Mucosa of rectum (tissue), 2 donors: ENCODE results near the gene SOX6.

Source experiments
- H3K27ac ChIP-seq, 2 donors: one replicate each; pipeline ENCODE4 v1.7.0; 2013; ENCODE audit warnings: inconsistent platforms in 2 of 2, low read depth in 2 of 2, low read length in 2 of 2
- H3K27me3 ChIP-seq, 2 donors: one replicate each; pipeline ENCODE4 v1.7.0; 2013; ENCODE audit warnings: low read length in 2 of 2; ENCODE audit not compliant: control insufficient read depth in 2 of 2, insufficient read depth in 2 of 2
- H3K36me3 ChIP-seq, 2 donors: one replicate each; pipeline ENCODE4 v1.7.0; 2013; ENCODE audit warnings: low read length in 2 of 2; ENCODE audit not compliant: control insufficient read depth in 2 of 2, insufficient read depth in 2 of 2
- H3K4me1 ChIP-seq, 2 donors: one replicate each; pipeline ENCODE4 v1.7.0; 2013; ENCODE audit warnings: low read length in 2 of 2, mild to moderate bottlenecking in 1 of 2; ENCODE audit not compliant: control insufficient read depth in 2 of 2, insufficient read depth in 2 of 2
- H3K4me3 ChIP-seq, 2 donors: one replicate each; pipeline ENCODE4 v1.7.0; 2013; ENCODE audit warnings: low read length in 2 of 2
- H3K9ac ChIP-seq, 2 donors: one replicate each; pipeline ENCODE4 v1.7.0; 2013; ENCODE audit warnings: low read length in 2 of 2, low read depth in 1 of 2, mild to moderate bottlenecking in 1 of 2
- H3K9me3 ChIP-seq, 2 donors: one replicate each; pipeline ENCODE4 v1.7.0; 2013; ENCODE audit warnings: low read length in 2 of 2; ENCODE audit not compliant: control insufficient read depth in 2 of 2
- donor health status: healthy.
- donor health status: Normal muscosa, but diverticular disease.

Gene SOX6

DNA sequence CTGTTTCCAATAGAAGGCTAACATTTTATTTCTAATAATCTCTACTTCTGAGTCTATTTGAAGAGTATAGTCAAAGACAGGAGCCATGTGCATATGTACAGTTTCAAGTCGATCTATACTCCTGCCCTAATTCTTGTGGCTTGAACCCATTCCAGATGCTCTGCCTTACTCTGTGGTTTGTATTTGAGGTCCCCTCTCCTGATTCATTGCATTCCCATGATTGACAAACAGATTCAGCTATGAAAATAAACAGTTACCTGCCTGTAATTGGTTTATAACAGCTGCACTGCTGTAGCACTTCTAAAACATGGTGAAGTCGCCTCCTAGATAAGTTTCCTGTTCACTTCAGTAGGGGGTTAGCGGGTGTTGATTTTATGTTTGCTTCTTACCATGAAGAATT is 138.7 kb downstream of the SOX6 start:
- Histone ChIP-seq H3K9me3 (no peaks in the 10 kb centered on the region), H3K27me3 (no peaks in the 10 kb centered on the region), H3K4me1 (no peaks in the 10 kb centered on the region), H3K4me3 (no peak overlapping the region), H3K9ac (no peak overlapping the region), H3K27ac (no peak overlapping the region), H3K36me3 (no peaks in the 10 kb centered on the region)

DNA sequence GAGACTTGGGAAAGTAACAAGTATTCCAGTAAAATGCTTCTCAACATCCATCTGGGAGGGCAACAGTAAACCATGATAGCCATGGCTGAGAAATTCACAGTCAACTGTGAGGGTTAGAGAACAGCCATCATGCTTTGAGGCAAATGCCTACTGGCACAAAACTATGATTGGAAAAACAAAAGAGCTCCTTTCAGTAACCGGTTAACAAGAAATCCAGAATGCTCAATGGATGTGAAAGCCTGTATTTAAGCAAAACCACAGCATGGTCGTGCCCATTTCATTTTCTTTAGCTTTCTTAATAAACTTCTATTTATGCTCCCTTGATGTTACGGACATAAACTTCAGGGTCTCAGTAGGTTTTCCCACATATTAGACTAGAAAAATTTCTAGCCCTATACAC is 139.5 kb downstream of the SOX6 start:
- H3K4me3 ChIP-seq, result no peak overlapping the region
- no peaks in the 10 kb centered on the region for H3K36me3 ChIP-seq

DNA sequence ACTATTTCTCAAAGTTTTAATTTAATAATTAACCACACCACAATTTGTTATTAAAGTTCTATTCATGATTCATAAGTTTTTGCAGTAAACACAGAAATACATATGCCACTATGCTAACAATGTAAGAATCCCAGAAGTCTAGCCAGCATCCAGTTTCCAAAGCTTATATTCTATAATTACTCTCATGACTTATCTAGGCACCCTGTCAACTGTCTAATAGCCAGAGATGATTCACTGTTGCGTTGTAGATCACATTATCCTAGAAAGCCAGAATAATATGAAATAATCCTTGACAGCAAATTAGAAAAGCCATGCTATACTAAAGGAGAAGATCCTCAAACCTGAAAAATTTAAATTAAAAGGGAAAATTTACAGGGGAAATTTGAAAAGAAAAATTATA is 141.0 kb downstream of the SOX6 start:
- no peaks in the 10 kb centered on the region for H3K36me3 ChIP-seq
- no peak overlapping the region for H3K4me3 ChIP-seq
- H3K9ac ChIP-seq, result no peak overlapping the region
- no peak overlapping the region for H3K27ac ChIP-seq
- no peaks in the 10 kb centered on the region for H3K9me3 ChIP-seq
- H3K4me1 ChIP-seq, result no peaks in the 10 kb centered on the region
- H3K27me3 ChIP-seq, result no peaks in the 10 kb centered on the region

More for the DNA sequence above, 139.5 kb downstream of the SOX6 start:
- no peaks in the 10 kb centered on the region for H3K9me3 ChIP-seq
- no peaks in the 10 kb centered on the region for H3K4me1 ChIP-seq
- H3K9ac ChIP-seq, result no peak overlapping the region
- no peak overlapping the region for H3K27ac ChIP-seq
- H3K27me3 ChIP-seq, result no peaks in the 10 kb centered on the region

DNA sequence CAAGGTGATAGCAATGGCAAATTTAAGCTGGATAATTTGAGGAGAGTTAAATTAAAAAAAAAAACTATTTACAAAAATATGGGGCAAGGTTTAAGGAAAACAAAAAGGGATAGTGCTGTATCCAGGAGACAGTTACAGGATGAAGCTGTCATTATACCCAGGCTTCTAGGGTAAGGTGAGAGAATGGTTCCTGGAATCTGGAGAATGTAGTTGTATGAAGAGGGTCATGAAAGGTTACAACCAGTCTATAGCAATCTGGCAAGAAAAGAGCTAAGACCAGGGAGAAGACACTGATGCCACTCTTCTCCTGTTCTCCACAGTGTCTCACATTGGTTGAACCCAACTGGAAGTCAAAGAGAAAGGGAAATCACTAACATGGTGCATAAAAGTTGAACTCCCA is 144.9 kb downstream of the SOX6 start:
- Histone ChIP-seq H3K4me1 (no peaks in the 10 kb centered on the region), H3K27me3 (no peaks in the 10 kb centered on the region), H3K27ac (no peak overlapping the region), H3K4me3 (no peak overlapping the region), H3K9ac (no peak overlapping the region), H3K36me3 (no peaks in the 10 kb centered on the region), H3K9me3 (no peaks in the 10 kb centered on the region)

DNA sequence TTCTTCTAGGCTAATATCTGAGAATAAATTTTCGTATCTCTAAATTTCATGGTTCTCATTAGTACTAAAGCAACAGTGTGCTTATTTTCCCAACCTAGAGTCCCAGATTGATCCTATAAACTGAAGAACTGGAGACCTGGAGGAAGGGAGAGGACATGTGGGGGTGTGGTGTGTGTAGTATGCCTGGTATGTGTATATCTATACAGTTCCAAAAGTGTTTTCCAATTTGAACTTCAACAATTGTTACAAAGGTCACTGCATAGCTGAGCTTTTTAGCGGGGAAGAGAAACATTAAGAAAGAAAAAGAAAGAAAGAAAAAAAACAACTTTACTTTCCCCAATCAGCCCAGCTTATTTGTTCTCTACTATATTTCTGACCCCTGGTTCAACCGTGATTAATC is 152.1 kb downstream of the SOX6 start:
- H3K27ac ChIP-seq, result no peak overlapping the region
- H3K4me1 ChIP-seq, result no peaks in the 10 kb centered on the region
- H3K9ac ChIP-seq, result no peak overlapping the region
- no peak overlapping the region for H3K4me3 ChIP-seq
- H3K27me3 ChIP-seq, result no peaks in the 10 kb centered on the region
- H3K36me3 ChIP-seq, result no peaks in the 10 kb centered on the region
- H3K9me3 ChIP-seq, result no peaks in the 10 kb centered on the region

DNA sequence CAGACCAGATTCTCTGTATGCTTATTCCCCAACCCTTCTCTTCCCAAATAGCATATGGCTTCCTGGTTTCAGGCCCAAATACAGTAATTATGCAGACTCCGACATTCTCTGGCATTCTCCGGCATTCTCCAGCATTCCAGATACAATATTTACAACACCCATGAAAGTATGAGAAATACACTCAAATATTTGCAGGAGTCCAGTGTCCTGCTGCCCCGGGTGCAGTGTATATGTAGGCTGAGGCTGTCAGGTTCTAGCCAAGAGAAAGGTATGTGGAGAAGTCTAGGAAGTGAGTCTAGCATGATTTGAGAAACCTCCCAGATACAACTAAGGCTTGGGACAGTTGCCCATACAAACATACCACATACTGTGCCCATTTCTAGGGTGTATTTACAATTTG is 160.7 kb downstream of the SOX6 start:
- Histone ChIP-seq H3K27me3 (no peaks in the 10 kb centered on the region), H3K4me1 (no peaks in the 10 kb centered on the region), H3K9ac (no peak overlapping the region), H3K36me3 (no peaks in the 10 kb centered on the region), H3K9me3 (no peaks in the 10 kb centered on the region), H3K4me3 (no peak overlapping the region), H3K27ac (no peak overlapping the region)

DNA sequence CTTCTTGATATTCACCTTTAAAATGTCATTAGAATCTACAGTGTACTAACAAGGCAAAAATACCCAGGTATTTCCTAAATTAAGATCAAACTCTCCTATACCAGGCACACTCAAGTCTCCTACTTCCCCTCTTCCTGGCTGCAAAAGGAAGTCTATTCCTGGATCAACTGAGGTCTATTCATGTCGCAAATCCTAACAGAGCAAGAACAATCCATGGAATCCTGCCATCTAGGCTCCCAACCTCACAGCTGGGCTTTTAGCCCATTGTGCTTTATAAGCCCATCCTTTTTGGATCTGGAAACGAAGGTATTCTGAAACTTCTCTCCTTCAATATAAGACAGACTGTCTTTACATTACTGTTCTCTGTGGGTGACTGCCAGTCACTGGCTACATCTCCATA is 161.8 kb downstream of the SOX6 start:
- H3K27ac ChIP-seq, result no peak overlapping the region
- no peak overlapping the region for H3K4me3 ChIP-seq
- no peak overlapping the region for H3K9ac ChIP-seq
- no peaks in the 10 kb centered on the region for H3K4me1 ChIP-seq
- H3K36me3 ChIP-seq, result no peaks in the 10 kb centered on the region
- H3K9me3 ChIP-seq, result no peaks in the 10 kb centered on the region
- no peaks in the 10 kb centered on the region for H3K27me3 ChIP-seq

DNA sequence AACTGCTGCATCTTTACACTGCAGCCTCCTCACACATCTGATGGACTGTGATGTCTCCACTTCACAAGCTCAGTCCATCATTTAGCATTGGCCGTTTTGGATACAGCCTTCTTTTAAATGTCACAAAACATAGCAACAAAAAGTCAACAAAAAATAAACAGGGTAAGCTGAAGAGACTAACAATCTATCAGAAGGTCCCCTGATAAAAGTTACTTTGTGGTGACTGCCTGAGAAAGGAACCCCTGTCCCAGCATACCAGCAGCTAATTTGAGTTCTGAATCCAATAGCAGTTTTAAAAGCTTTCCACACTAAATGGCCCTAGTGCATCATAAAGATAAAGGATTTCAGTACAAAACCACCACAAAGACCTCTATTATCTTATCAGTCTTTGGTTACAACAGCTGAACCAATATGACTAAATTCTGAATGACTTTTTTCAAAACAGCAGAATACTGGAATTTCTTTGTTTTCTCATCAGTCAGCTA is 162.4 kb downstream of the SOX6 start:
- Histone ChIP-seq H3K27me3 (no peaks in the 10 kb centered on the region), H3K36me3 (no peaks in the 10 kb centered on the region), H3K4me1 (no peaks in the 10 kb centered on the region), H3K9ac (no peak overlapping the region), H3K27ac (no peak overlapping the region), H3K9me3 (no peaks in the 10 kb centered on the region), H3K4me3 (no peak overlapping the region)

DNA sequence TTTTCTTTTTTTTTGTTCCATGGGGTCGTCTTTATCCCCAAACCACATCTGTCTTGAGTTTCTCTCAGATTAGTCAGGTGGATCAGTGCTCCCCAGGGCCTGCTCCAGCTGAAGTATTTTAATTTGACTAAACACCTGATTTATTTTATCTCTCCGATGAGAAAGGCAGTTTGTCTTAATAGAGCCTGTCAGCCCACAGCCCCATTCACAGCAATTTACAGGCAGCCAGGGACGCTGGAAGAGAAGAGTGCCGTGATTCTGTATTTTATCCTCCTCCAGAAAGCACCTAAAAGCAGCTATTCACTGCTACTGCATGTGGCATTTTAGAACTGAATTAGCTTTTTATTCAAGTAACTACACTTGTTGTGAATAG is 164.5 kb downstream of the SOX6 start:
- no peaks in the 10 kb centered on the region for H3K27me3 ChIP-seq
- H3K4me3 ChIP-seq, result no peak overlapping the region
- no peak overlapping the region for H3K27ac ChIP-seq
- H3K36me3 ChIP-seq, result no peaks in the 10 kb centered on the region
- no peak overlapping the region for H3K9ac ChIP-seq
- H3K4me1 ChIP-seq, result no peaks in the 10 kb centered on the region
- no peaks in the 10 kb centered on the region for H3K9me3 ChIP-seq

DNA sequence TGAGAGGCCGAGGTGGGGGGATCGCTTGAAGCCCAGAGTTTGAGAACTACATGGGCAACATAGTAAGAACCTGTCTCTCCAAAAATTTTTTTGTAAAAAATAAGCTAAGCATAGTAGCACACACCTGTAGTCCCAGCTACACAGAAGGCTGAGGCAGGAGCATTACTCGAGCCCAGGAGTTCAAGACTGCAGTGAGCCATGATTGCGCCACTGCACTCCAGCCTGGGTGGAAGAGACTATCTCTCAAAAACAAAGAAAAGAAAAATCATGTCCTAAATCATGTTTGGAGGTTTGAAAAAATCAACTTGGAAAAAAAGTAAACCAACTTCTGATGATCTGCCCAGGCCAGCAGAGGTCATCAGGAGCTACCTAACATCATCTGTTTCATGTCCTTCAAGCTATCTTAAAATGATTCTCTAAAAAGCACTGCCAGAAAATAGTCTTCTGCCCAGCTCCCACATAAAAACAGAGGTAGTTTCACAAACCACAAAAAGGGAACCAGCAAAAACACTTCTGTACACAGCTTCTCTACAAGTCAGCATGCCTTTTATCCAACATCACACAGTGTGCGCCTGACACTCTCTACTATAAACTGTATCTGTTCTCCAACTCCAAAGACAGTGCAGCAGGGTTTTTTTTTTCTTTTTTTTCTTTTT is 165.0 kb downstream of the SOX6 start:
- Histone ChIP-seq H3K9me3 (no peaks in the 10 kb centered on the region), H3K27ac (no peak overlapping the region), H3K4me1 (no peaks in the 10 kb centered on the region), H3K9ac (no peak overlapping the region), H3K27me3 (no peaks in the 10 kb centered on the region), H3K4me3 (no peak overlapping the region), H3K36me3 (no peaks in the 10 kb centered on the region)

DNA sequence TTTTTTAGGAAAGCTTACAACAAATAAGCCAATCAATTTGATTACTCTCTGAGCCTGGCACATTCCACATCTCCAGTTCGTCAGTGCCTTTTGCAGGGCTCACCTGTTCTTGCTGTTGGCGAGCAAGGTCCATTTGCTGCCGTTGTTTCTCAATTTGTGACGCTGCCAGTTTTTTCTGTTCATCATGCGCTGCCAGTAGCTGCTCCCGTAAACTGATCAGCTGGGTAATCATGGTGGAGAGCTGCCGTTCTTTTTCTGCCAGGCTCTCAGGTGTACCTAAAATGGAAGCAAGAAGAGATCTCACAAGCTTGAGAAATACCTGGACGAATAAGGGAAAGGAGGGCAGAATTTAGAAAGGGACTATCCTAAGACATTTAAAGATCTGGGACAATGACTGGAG is 169.7 kb downstream of the SOX6 start:
- no peak overlapping the region for H3K9ac ChIP-seq
- H3K27ac ChIP-seq, result no peak overlapping the region
- no peaks in the 10 kb centered on the region for H3K27me3 ChIP-seq
- no peak overlapping the region for H3K4me3 ChIP-seq
- no peaks in the 10 kb centered on the region for H3K9me3 ChIP-seq
- no peaks in the 10 kb centered on the region for H3K4me1 ChIP-seq
- no peaks in the 10 kb centered on the region for H3K36me3 ChIP-seq
